Cardiac muscle cell (in vitro differentiated cells and primary cell): ENCODE data around the gene CCDC69. TPM values are rescaled to one million over a fixed set of nuclear protein-coding genes. Genes with fewer than 3 reads are reported as not detected.

Experiments used
- DNase-seq, 2 donors: peaks; one replicate each; pipeline versions ENCODE4 v3.0.0 to v3.0.0-alpha.2; 2010 to 2017; ENCODE audit warnings: low read depth in 1 of 2, low spot score in 1 of 2
- H3K27ac ChIP-seq: fragments of 200-600 bp; sonication (generic); 2 replicates; pipeline ENCODE4 v1.5.1; 2016
- H3K27me3 ChIP-seq: fragments of 200-600 bp; sonication (generic); 2 replicates; pipeline ENCODE4 v1.6.0; 2016; ENCODE audit warnings: control low read depth
- H3K36me3 ChIP-seq: fragments of 200-600 bp; sonication (generic); 2 replicates; pipeline ENCODE4 v1.5.1; 2016; ENCODE audit warnings: control low read depth
- H3K4me1 ChIP-seq: fragments of 200-600 bp; sonication (generic); 2 replicates; pipeline ENCODE4 v1.8.1; 2017; ENCODE audit warnings: low read depth, mild to moderate bottlenecking, mixed run types
- H3K4me3 ChIP-seq: fragments of 200-600 bp; sonication (generic); 2 replicates; pipeline ENCODE4 v1.5.1; 2016; ENCODE audit warnings: mild to moderate bottlenecking
- H3K9me3 ChIP-seq: fragments of 200-600 bp; sonication (generic); 2 replicates; pipeline ENCODE4 v1.5.1; 2017; ENCODE audit warnings: low read depth, mild to moderate bottlenecking, control low read depth
- polyA plus RNA-seq: library from polyadenylated mRNA; unstranded; fragments of >200 nt; fragmentation: Nextera tagmentation; extraction: Ambion mirVana; gene quantifications from 2 replicates; pipeline ENCODE4 v1.2.1, GENCODE V29; 2016
- total RNA-seq: library from RNA; depleted of rRNA; stranded (reverse); fragments of >200 nt; gene quantifications from 2 replicates; pipeline ENCODE4 v1.2.3, GENCODE V29; 2016
- TF ChIP-seq, protein P1 (sequence below): IDR thresholded peaks from 2 replicates; pipeline ENCODE4 v1.5.1; 2012; ENCODE audit warnings: low read depth, mild to moderate bottlenecking, low read length

The CCDC69 gene
- total and polyA plus RNA-seq, 2 experiments from 2014 or later, result 70.4 to 104 TPM

GRCh38 chr5:151158287-151158661 is 65.6 kb downstream of the CCDC69 start:
- H3K36me3 ChIP-seq, result no peaks in the 10 kb centered on the region
- TF ChIP-seq, protein P1, sequence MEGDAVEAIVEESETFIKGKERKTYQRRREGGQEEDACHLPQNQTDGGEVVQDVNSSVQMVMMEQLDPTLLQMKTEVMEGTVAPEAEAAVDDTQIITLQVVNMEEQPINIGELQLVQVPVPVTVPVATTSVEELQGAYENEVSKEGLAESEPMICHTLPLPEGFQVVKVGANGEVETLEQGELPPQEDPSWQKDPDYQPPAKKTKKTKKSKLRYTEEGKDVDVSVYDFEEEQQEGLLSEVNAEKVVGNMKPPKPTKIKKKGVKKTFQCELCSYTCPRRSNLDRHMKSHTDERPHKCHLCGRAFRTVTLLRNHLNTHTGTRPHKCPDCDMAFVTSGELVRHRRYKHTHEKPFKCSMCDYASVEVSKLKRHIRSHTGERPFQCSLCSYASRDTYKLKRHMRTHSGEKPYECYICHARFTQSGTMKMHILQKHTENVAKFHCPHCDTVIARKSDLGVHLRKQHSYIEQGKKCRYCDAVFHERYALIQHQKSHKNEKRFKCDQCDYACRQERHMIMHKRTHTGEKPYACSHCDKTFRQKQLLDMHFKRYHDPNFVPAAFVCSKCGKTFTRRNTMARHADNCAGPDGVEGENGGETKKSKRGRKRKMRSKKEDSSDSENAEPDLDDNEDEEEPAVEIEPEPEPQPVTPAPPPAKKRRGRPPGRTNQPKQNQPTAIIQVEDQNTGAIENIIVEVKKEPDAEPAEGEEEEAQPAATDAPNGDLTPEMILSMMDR, result no peak
- peak; percentile 59 to 82 for DNase-seq
- H3K27ac ChIP-seq, result peak overlapping the region; percentile 93
- peaks cover 52% of the 10 kb centered on the region for H3K4me1 ChIP-seq
- H3K27me3 ChIP-seq, result no peaks in the 10 kb centered on the region
- peak overlapping the region; percentile 86 for H3K4me3 ChIP-seq
- no peaks in the 10 kb centered on the region for H3K9me3 ChIP-seq

DNA sequence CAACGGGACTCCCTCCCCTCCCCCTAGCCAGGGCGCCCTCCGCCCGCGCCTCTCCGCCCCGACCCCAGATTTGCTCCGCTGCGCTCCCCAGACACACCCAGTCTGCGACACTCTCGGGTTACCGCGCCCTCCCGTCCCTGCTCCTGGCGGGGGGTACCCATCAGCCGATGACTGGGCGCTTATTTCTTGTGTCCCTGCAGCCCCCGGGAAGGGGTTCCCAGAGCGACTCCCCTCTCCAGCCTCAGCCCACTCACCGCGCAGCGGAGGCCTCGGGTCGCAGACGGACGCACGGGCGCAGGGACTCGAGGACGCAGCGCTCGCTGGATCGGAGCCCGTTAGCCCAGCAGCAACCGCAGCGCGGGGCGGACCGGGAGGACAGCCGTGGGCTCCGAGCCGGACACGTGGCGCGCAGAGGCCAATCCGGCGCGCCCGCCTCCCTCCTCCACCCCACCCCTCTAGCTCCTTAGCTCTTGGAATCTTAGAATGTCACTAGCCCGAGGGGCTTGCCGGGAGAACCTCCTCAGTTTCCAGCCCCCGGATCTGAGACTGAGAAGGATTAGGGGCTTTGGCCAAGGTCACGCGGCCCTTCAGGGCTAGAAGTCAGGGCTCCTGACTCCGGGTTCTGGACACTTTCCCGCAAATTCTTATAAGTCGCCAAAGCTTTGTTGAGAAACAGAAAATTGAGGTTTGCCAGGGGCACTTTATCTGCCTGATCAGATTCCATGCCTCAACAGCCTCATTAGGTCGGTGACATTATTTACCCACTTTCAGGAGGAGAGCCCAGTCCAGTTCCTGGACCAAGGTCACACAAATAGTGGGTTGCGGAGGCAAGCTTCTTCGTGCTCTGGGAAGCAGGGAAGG is 66.2 kb downstream of the CCDC69 start, which contains the start of gene ANXA6:
Gene ANXA6 (minus strand): TSS at position 354 of the 861 bp plus-strand sequence. CDS start 9,878 bp downstream, outside the sequence.
- peak within 1 kb of the TSS; percentile 93 for H3K27ac ChIP-seq
- DNase-seq, result peak; percentile 87 to 93
- TF ChIP-seq, protein P1, result no peak
- no peaks in the 10 kb centered on the region for H3K27me3 ChIP-seq
- no peaks in the 10 kb centered on the region for H3K36me3 ChIP-seq
- peaks cover 57% of the 10 kb centered on the region for H3K4me1 ChIP-seq
- H3K4me3 ChIP-seq, result peak within 1 kb of the TSS; percentile 86
- H3K9me3 ChIP-seq, result no peaks in the 10 kb centered on the region

- Histone ChIP-seq H3K27ac (peak overlapping the region; percentile 93), H3K4me3 (peak overlapping the region; percentile 86), H3K27me3 (no peaks in the 10 kb centered on the region), H3K9me3 (no peaks in the 10 kb centered on the region), H3K36me3 (no peaks in the 10 kb centered on the region), H3K4me1 (peaks cover 55% of the 10 kb centered on the region)
- peak; percentile 40 to 68 for DNase-seq
- TF ChIP-seq, protein P1, result peak; percentile 10
Measured at GRCh38 chr5:151156507-151157420, 67.1 kb downstream of the CCDC69 start.

GRCh38 chr5:151155775-151156506 is 68.0 kb downstream of the CCDC69 start:
- Histone ChIP-seq H3K27me3 (no peaks in the 10 kb centered on the region), H3K9me3 (no peaks in the 10 kb centered on the region), H3K36me3 (no peaks in the 10 kb centered on the region), H3K27ac (peak overlapping the region; percentile 93), H3K4me1 (peaks cover 56% of the 10 kb centered on the region), H3K4me3 (peak overlapping the region; percentile 86)
- peak; percentile 78 to 80 for DNase-seq
- TF ChIP-seq, protein P1, result no peak
